HepG2 (cell line): ENCODE results near the gene CLASRP. TPM values are rescaled to one million over a fixed set of nuclear protein-coding genes. Genes with fewer than 3 reads are reported as not detected.

Source experiments
- CBFB ChIP-seq: sonication (generic); formaldehyde crosslinking; IDR thresholded peaks from 2 replicates; pipeline ENCODE4 v1.4.0; 2020; ENCODE audit warnings: missing genetic modification reagents
- EP300 ChIP-seq, 3 experiments: sonication (generic) in 1 of 3; formaldehyde crosslinking in 1 of 3; IDR thresholded peaks; 2 replicates each; pipeline versions ENCODE4 v1.5.1 to v1.6.1; 2011 to 2020; ENCODE audit warnings: low read depth in 2 of 3, low read length in 2 of 3, borderline replicate concordance in 1 of 3, improper control_type of control experiment in 1 of 3, mild to moderate bottlenecking in 1 of 3, missing genetic modification reagents in 1 of 3, moderate library complexity in 1 of 3
- FOSL2 ChIP-seq: sonication (generic); formaldehyde crosslinking; IDR thresholded peaks from 2 replicates; pipeline ENCODE4 v1.4.0; 2020; ENCODE audit warnings: missing genetic modification reagents
- FOXJ3 ChIP-seq: sonication (generic); formaldehyde crosslinking; IDR thresholded peaks from 2 replicates; pipeline ENCODE4 v1.4.0; 2020; ENCODE audit warnings: missing genetic modification reagents, mild to moderate bottlenecking, borderline replicate concordance
- FOXK1 ChIP-seq: sonication (generic); formaldehyde crosslinking; IDR thresholded peaks from 2 replicates; pipeline ENCODE4 v1.4.0; 2020; ENCODE audit warnings: low read depth, missing genetic modification reagents, borderline replicate concordance
- GABPB1 ChIP-seq: IDR thresholded peaks from 2 replicates; pipeline ENCODE4 v1.6.1; 2016; ENCODE audit warnings: mild to moderate bottlenecking, missing genetic modification reagents, moderate library complexity, missing compliant biosample characterization
- IRF2 ChIP-seq: IDR thresholded peaks from 2 replicates; pipeline ENCODE4 v1.6.1; 2018; ENCODE audit warnings: missing genetic modification reagents, missing compliant biosample characterization
- KAT8 ChIP-seq: IDR thresholded peaks from 2 replicates; pipeline ENCODE4 v1.6.1; 2016; ENCODE audit warnings: missing genetic modification reagents, missing compliant biosample characterization
- KDM5B ChIP-seq: sonication (generic); formaldehyde crosslinking; IDR thresholded peaks from 2 replicates; pipeline ENCODE4 v1.4.0; 2020; ENCODE audit warnings: missing genetic modification reagents, mild to moderate bottlenecking, borderline replicate concordance
- MED1 ChIP-seq: sonication (generic); formaldehyde crosslinking; IDR thresholded peaks from 2 replicates; pipeline ENCODE4 v1.4.0; 2020; ENCODE audit warnings: missing genetic modification reagents
- NFE2L2 ChIP-seq: fragments of 150-350 bp; IDR thresholded peaks from 2 replicates; pipeline ENCODE4 v1.6.1; 2014; ENCODE audit warnings: low read length
- NFIB ChIP-seq: sonication (generic); formaldehyde crosslinking; IDR thresholded peaks from 2 replicates; pipeline ENCODE4 v1.9.0; 2021; ENCODE audit warnings: missing genetic modification reagents, mild to moderate bottlenecking, borderline replicate concordance
- POLR2AphosphoS2 ChIP-seq: IDR thresholded peaks from 2 replicates; pipeline ENCODE4 v1.6.1; 2011; ENCODE audit warnings: low read depth, low read length, improper control_type of control experiment
- RCOR2 ChIP-seq: IDR thresholded peaks from 2 replicates; pipeline ENCODE4 v1.6.1; 2016; ENCODE audit warnings: missing biosample characterization, missing genetic modification reagents
- SP5 ChIP-seq: IDR thresholded peaks from 2 replicates; pipeline ENCODE4 v1.6.1; 2016; ENCODE audit warnings: low read depth, borderline replicate concordance
- SSRP1 ChIP-seq: IDR thresholded peaks from 2 replicates; pipeline ENCODE4 v1.6.1; 2016; ENCODE audit warnings: control low read depth
- TCF7L2 ChIP-seq: IDR thresholded peaks from 2 replicates; pipeline ENCODE4 v1.6.1; 2011; ENCODE audit warnings: mild to moderate bottlenecking, low read depth, low read length, moderate library complexity
- ZBTB8A ChIP-seq: sonication (generic); formaldehyde crosslinking; IDR thresholded peaks from 2 replicates; pipeline ENCODE4 v1.4.0; 2020; ENCODE audit warnings: mild to moderate bottlenecking, low read depth, missing genetic modification reagents, borderline replicate concordance
- ZKSCAN8 ChIP-seq: IDR thresholded peaks from 2 replicates; pipeline ENCODE4 v1.6.1; 2016; ENCODE audit warnings: borderline replicate concordance, missing genetic modification reagents, missing compliant biosample characterization
- ZMYM3 ChIP-seq: sonication (generic); formaldehyde crosslinking; IDR thresholded peaks from 2 replicates; pipeline ENCODE4 v1.5.1; 2020; ENCODE audit warnings: mild to moderate bottlenecking, missing genetic modification reagents
- ZNF10 ChIP-seq: sonication (generic); formaldehyde crosslinking; IDR thresholded peaks from 2 replicates; pipeline ENCODE4 v1.4.0; 2020; ENCODE audit warnings: mild to moderate bottlenecking, low read depth, missing genetic modification reagents, borderline replicate concordance
- ZNF17 ChIP-seq: sonication (generic); formaldehyde crosslinking; IDR thresholded peaks from 2 replicates; pipeline ENCODE4 v1.5.0; 2020; ENCODE audit warnings: mild to moderate bottlenecking, missing genetic modification reagents
- ZNF34 ChIP-seq: sonication (generic); formaldehyde crosslinking; IDR thresholded peaks from 2 replicates; pipeline ENCODE4 v1.4.0; 2020; ENCODE audit warnings: mild to moderate bottlenecking, missing genetic modification reagents, borderline replicate concordance
- ZNF713 ChIP-seq: sonication (generic); formaldehyde crosslinking; IDR thresholded peaks from 2 replicates; pipeline ENCODE4 v1.4.0; 2020; ENCODE audit warnings: mild to moderate bottlenecking, missing genetic modification reagents
- polyA plus RNA-seq, 8 experiments: library from polyadenylated mRNA; depleted of rRNA in 3 of 8; stranded (reverse) in 7 of 8; unstranded in 1 of 8; fragments of >200 nt; fragmentation: Illumina TruSeq in 4 of 8; extraction: Trizol in 4 of 8; gene quantifications; 2 replicates each; pipeline versions ENCODE4 v1.2.1 to v1.2.3, GENCODE V29; 2011 to 2016; ENCODE audit warnings: low read depth in 4 of 8, missing spikeins in 1 of 8, mixed read lengths in 1 of 8; ENCODE audit not compliant: insufficient read depth in 1 of 8
- total RNA-seq, 5 experiments: library from RNA; depleted of rRNA; stranded (reverse); fragments of >200 nt; fragmentation: Illumina TruSeq; extraction: Trizol; gene quantifications; 2 replicates each; pipeline ENCODE4 v1.2.3, GENCODE V29; 2016; ENCODE audit warnings: low read depth in 1 of 5
- TF ChIP-seq, protein P1 (sequence below): sonication (generic); formaldehyde crosslinking; IDR thresholded peaks from 2 replicates; pipeline ENCODE4 v1.5.0; 2020; ENCODE audit warnings: missing genetic modification reagents
- TF ChIP-seq, protein P2 (sequence below): sonication (generic); formaldehyde crosslinking; IDR thresholded peaks from 2 replicates; pipeline ENCODE4 v1.4.0; 2020; ENCODE audit warnings: mild to moderate bottlenecking, missing genetic modification reagents
- TF ChIP-seq, protein P3 (sequence below): sonication (generic); formaldehyde crosslinking; IDR thresholded peaks from 2 replicates; pipeline ENCODE4 v1.8.0; 2022; ENCODE audit warnings: missing genetic modification reagents, mild to moderate bottlenecking, borderline replicate concordance
- TF ChIP-seq, protein P4 (sequence below): IDR thresholded peaks from 2 replicates; pipeline ENCODE4 v1.6.1; 2012; ENCODE audit warnings: inconsistent platforms

Gene CLASRP
- total and polyA plus RNA-seq, 2 of the 13 experiments (the other 11 are each of a cell fraction or from before 2014, with no cell fraction given), result 32.0 to 51.4 TPM

DNA sequence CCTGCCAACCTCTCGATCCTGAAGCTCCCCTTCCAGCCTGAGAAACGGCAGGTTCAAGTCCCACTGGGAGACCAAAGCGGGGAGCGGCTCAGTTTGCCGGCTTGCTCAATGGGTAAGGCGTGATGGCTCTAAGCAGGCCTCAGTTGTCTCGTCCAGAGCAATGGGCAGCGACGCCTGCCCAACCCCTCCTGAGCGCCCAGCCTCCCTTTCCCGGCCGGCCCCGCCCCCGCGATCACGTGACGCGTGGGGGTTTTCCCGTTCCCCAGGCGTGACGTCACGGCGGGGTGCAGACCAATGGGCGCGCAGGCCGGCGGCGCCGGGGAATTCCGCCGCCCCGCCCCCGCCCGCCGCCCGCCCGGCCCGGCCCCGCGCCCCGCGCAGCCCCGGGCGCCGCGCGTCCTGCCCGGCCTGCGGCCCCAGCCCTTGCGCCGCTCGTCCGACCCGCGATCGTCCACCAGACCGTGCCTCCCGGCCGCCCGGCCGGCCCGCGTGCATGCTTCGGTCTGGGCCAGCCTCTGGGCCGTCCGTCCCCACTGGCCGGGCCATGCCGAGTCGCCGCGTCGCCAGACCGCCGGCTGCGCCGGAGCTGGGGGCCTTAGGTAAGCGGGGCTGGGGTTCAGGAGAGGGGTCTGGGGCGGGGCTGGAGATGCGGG, 37.6 kb upstream of the CLASRP start, which contains the start of gene RELB (continued):
- TF ChIP-seq ZNF17 (CRISPR knock-in tag) (no peak), NFE2L2 (no peak), FOSL2 (CRISPR knock-in tag) (peak; percentile 38; the same call in 1 of the 2 replicates), KDM5B (no peak; the same call in 1 of the 2 replicates), ZBTB8A (CRISPR knock-in tag) (no peak), GABPB1 (CRISPR knock-in tag) (peak; percentile 53; the same call in 1 of the 2 replicates), ZMYM3 (CRISPR knock-in tag) (peak; percentile 98), TCF7L2 (no peak), FOXK1 (CRISPR knock-in tag) (peak; percentile 31; the same call in 1 of the 2 replicates), MED1 (peak; percentile 26; the same call in 1 of the 2 replicates), ZNF34 (CRISPR knock-in tag) (no peak), ZNF10 (CRISPR knock-in tag) (no peak), CBFB (CRISPR knock-in tag) (0 out of 2 replicates have a peak, but pooled peaks have one; percentile 43), SP5 (CRISPR knock-in tag) (peak; percentile 59), ZKSCAN8 (CRISPR knock-in tag) (no peak), POLR2AphosphoS2 (no peak), EP300 (IDR thresholded peaks at IDR 0.05; ENCODE audit: low read depth in 2 of 2, low read length in 2 of 2) (0 out of 4 replicates have a peak, but pooled peaks of 1 of the 2 experiments have one; percentile 8), EP300 (CRISPR knock-in tag; IDR thresholded peaks at IDR 0.05; ENCODE audit: borderline replicate concordance) (no peak), KAT8 (CRISPR knock-in tag) (0 out of 2 replicates have a peak, but pooled peaks have one; percentile 18), ZNF713 (CRISPR knock-in tag) (no peak), SSRP1 (CRISPR knock-in tag) (no peak), RCOR2 (CRISPR knock-in tag) (peak; percentile 76; the same call in 1 of the 2 replicates), NFIB (CRISPR knock-in tag) (no peak), FOXJ3 (no peak), IRF2 (peak; percentile 17; the same call in 1 of the 2 replicates)
- TF ChIP-seq, protein P1, sequence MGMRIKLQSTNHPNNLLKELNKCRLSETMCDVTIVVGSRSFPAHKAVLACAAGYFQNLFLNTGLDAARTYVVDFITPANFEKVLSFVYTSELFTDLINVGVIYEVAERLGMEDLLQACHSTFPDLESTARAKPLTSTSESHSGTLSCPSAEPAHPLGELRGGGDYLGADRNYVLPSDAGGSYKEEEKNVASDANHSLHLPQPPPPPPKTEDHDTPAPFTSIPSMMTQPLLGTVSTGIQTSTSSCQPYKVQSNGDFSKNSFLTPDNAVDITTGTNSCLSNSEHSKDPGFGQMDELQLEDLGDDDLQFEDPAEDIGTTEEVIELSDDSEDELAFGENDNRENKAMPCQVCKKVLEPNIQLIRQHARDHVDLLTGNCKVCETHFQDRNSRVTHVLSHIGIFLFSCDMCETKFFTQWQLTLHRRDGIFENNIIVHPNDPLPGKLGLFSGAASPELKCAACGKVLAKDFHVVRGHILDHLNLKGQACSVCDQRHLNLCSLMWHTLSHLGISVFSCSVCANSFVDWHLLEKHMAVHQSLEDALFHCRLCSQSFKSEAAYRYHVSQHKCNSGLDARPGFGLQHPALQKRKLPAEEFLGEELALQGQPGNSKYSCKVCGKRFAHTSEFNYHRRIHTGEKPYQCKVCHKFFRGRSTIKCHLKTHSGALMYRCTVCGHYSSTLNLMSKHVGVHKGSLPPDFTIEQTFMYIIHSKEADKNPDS (CRISPR knock-in tag), result no peak
- TF ChIP-seq, protein P2, sequence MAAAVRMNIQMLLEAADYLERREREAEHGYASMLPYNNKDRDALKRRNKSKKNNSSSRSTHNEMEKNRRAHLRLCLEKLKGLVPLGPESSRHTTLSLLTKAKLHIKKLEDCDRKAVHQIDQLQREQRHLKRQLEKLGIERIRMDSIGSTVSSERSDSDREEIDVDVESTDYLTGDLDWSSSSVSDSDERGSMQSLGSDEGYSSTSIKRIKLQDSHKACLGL (CRISPR knock-in tag), result 0 out of 2 replicates have a peak, but pooled peaks have one; percentile 2
- TF ChIP-seq, protein P3, sequence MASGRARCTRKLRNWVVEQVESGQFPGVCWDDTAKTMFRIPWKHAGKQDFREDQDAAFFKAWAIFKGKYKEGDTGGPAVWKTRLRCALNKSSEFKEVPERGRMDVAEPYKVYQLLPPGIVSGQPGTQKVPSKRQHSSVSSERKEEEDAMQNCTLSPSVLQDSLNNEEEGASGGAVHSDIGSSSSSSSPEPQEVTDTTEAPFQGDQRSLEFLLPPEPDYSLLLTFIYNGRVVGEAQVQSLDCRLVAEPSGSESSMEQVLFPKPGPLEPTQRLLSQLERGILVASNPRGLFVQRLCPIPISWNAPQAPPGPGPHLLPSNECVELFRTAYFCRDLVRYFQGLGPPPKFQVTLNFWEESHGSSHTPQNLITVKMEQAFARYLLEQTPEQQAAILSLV (CRISPR knock-in tag), result no peak
- TF ChIP-seq, protein P4, sequence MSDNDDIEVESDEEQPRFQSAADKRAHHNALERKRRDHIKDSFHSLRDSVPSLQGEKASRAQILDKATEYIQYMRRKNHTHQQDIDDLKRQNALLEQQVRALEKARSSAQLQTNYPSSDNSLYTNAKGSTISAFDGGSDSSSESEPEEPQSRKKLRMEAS, result peak; percentile 53
